Measurements from ENCODE around the gene GET4.

GET4 gene

GRCh38 chr7:911791-912480 is 35.6 kb downstream of the GET4 start:
- no peaks in the 10 kb centered on the region for H3K9me3 ChIP-seq (replicated peaks; ENCODE audit: insufficient read depth, low read length)
- H3F3A ChIP-seq (ENCODE audit: insufficient read depth, low read length): no peaks in the 10 kb centered on the region
- no peak for DNase-seq
- H3K9me2 ChIP-seq (replicated peaks; ENCODE audit: insufficient read depth, low read length): no peaks in the 10 kb centered on the region
- H3K27me3 ChIP-seq (replicated peaks; ENCODE audit: insufficient read depth, low read length): peaks cover 27% of the 10 kb centered on the region
- H3K79me2 ChIP-seq (ENCODE audit: low read length): no peaks in the 10 kb centered on the region
- no peaks in the 10 kb centered on the region for H3K36me3 ChIP-seq (replicated peaks; ENCODE audit: insufficient read depth, low read length)
- TF ChIP-seq CTCF (IDR thresholded peaks at IDR 0.05; ENCODE audit: low read length) (no peak), EZH2 (optimal IDR thresholded peaks at IDR 0.05; ENCODE audit: low read depth, low read length) (no peak), EZH2phosphoT487 (IDR thresholded peaks at IDR 0.05; ENCODE audit: low read length) (no peak)
- H3K9ac ChIP-seq (ENCODE audit: low read length): no peak overlapping the region
- H2AFZ ChIP-seq (ENCODE audit: low read length): no peak overlapping the region
- no peak overlapping the region for H3K4me3 ChIP-seq (ENCODE audit: low read length)
- H3K27ac ChIP-seq (ENCODE audit: low read length): no peak overlapping the region
- no peak overlapping the region for H3K4me2 ChIP-seq (ENCODE audit: low read depth, low read length)
- no peaks in the 10 kb centered on the region for H3K4me1 ChIP-seq (ENCODE audit: low read length)
- H4K20me1 ChIP-seq (ENCODE audit: insufficient read depth, low read length): no peaks in the 10 kb centered on the region

- Histone ChIP-seq H3K4me2 (ENCODE audit: low read depth, low read length) (no peak overlapping the region), H2AFZ (ENCODE audit: low read length) (no peak overlapping the region), H3K27me3 (replicated peaks; ENCODE audit: insufficient read depth, low read length) (peaks cover 44% of the 10 kb centered on the region), H3K9ac (ENCODE audit: low read length) (no peak overlapping the region), H3K79me2 (ENCODE audit: low read length) (no peaks in the 10 kb centered on the region), H3K9me3 (replicated peaks; ENCODE audit: insufficient read depth, low read length) (no peaks in the 10 kb centered on the region), H3K4me1 (ENCODE audit: low read length) (no peaks in the 10 kb centered on the region), H3K4me3 (ENCODE audit: low read length) (no peak overlapping the region), H3K27ac (ENCODE audit: low read length) (no peak overlapping the region), H3K9me2 (replicated peaks; ENCODE audit: insufficient read depth, low read length) (no peaks in the 10 kb centered on the region), H3K36me3 (replicated peaks; ENCODE audit: insufficient read depth, low read length) (no peaks in the 10 kb centered on the region), H4K20me1 (ENCODE audit: insufficient read depth, low read length) (no peaks in the 10 kb centered on the region), H3F3A (ENCODE audit: insufficient read depth, low read length) (no peaks in the 10 kb centered on the region)
- DNase-seq: no peak
- TF ChIP-seq CTCF (IDR thresholded peaks at IDR 0.05; ENCODE audit: low read length): no peak
- no peak for TF ChIP-seq EZH2phosphoT487 (IDR thresholded peaks at IDR 0.05; ENCODE audit: low read length)
- no peak for TF ChIP-seq EZH2 (optimal IDR thresholded peaks at IDR 0.05; ENCODE audit: low read depth, low read length)
Measured at GRCh38 chr7:913736-914520, 37.6 kb downstream of the GET4 start.

GRCh38 chr7:914521-915194 is 38.3 kb downstream of the GET4 start:
- Histone ChIP-seq H3K27ac (ENCODE audit: low read length) (no peak overlapping the region), H2AFZ (ENCODE audit: low read length) (no peak overlapping the region), H3K4me1 (ENCODE audit: low read length) (no peaks in the 10 kb centered on the region), H3K9me3 (replicated peaks; ENCODE audit: insufficient read depth, low read length) (no peaks in the 10 kb centered on the region), H3K4me2 (ENCODE audit: low read depth, low read length) (no peak overlapping the region), H3K27me3 (replicated peaks; ENCODE audit: insufficient read depth, low read length) (peaks cover 46% of the 10 kb centered on the region), H4K20me1 (ENCODE audit: insufficient read depth, low read length) (no peaks in the 10 kb centered on the region), H3K4me3 (ENCODE audit: low read length) (no peak overlapping the region), H3K36me3 (replicated peaks; ENCODE audit: insufficient read depth, low read length) (no peaks in the 10 kb centered on the region), H3K79me2 (ENCODE audit: low read length) (no peaks in the 10 kb centered on the region), H3K9ac (ENCODE audit: low read length) (no peak overlapping the region), H3K9me2 (replicated peaks; ENCODE audit: insufficient read depth, low read length) (no peaks in the 10 kb centered on the region), H3F3A (ENCODE audit: insufficient read depth, low read length) (no peaks in the 10 kb centered on the region)
- DNase-seq: no peak
- no peak for TF ChIP-seq CTCF (IDR thresholded peaks at IDR 0.05; ENCODE audit: low read length)
- TF ChIP-seq EZH2phosphoT487 (IDR thresholded peaks at IDR 0.05; ENCODE audit: low read length): no peak
- no peak for TF ChIP-seq EZH2 (optimal IDR thresholded peaks at IDR 0.05; ENCODE audit: low read depth, low read length)
